Glutamatergic neuron (in vitro differentiated cells): Measurements from ENCODE around the gene TGM2. TPM values are rescaled to one million over a fixed set of nuclear protein-coding genes. Genes with fewer than 3 reads are reported as not detected.

Source experiments
- DNase-seq: peaks from one replicate; pipeline ENCODE4 v3.0.0; 2022
- H3K27ac Mint-ChIP-seq: one replicate; pipeline ENCODE4 v1.8.0; 2020; ENCODE audit warnings: mild to moderate bottlenecking, mixed read lengths, inconsistent platforms; ENCODE audit not compliant: unreplicated experiment
- H3K27me3 Mint-ChIP-seq: one replicate; pipeline ENCODE4 v1.8.0; 2020; ENCODE audit warnings: mild to moderate bottlenecking, moderate library complexity, mixed read lengths, inconsistent platforms; ENCODE audit not compliant: unreplicated experiment
- H3K36me3 Mint-ChIP-seq: one replicate; pipeline ENCODE4 v1.8.0; 2020; ENCODE audit warnings: mild to moderate bottlenecking, mixed read lengths, inconsistent platforms; ENCODE audit not compliant: unreplicated experiment
- H3K4me1 Mint-ChIP-seq: one replicate; pipeline ENCODE4 v1.8.0; 2020; ENCODE audit warnings: mild to moderate bottlenecking, low read depth, mixed read lengths, inconsistent platforms; ENCODE audit not compliant: unreplicated experiment
- H3K4me3 Mint-ChIP-seq: one replicate; pipeline ENCODE4 v1.8.0; 2020; ENCODE audit warnings: mild to moderate bottlenecking, mixed read lengths, inconsistent platforms; ENCODE audit not compliant: unreplicated experiment
- H3K9me3 Mint-ChIP-seq: one replicate; pipeline ENCODE4 v1.8.0; 2020; ENCODE audit warnings: mild to moderate bottlenecking, moderate library complexity, mixed read lengths, inconsistent platforms; ENCODE audit not compliant: unreplicated experiment
- total RNA-seq: library from RNA; stranded (reverse); fragmentation: NEBNext Ultra II Directional; extraction: Animal tissue kit (Norgen Biotek cat#: 25700); gene quantifications from one replicate; pipeline ENCODE4 v1.2.1, GENCODE V29; 2021; ENCODE audit not compliant: unreplicated experiment
- TF ChIP-seq, protein P1 (sequence below): fragments of 200-600 bp; sonication (generic); IDR thresholded peaks from one replicate; pipeline ENCODE4 v1.5.0; 2021; ENCODE audit not compliant: partially characterized antibody, unreplicated experiment

Gene TGM2
- total RNA-seq, 1 donor from 2014 or later: not detected

DNA sequence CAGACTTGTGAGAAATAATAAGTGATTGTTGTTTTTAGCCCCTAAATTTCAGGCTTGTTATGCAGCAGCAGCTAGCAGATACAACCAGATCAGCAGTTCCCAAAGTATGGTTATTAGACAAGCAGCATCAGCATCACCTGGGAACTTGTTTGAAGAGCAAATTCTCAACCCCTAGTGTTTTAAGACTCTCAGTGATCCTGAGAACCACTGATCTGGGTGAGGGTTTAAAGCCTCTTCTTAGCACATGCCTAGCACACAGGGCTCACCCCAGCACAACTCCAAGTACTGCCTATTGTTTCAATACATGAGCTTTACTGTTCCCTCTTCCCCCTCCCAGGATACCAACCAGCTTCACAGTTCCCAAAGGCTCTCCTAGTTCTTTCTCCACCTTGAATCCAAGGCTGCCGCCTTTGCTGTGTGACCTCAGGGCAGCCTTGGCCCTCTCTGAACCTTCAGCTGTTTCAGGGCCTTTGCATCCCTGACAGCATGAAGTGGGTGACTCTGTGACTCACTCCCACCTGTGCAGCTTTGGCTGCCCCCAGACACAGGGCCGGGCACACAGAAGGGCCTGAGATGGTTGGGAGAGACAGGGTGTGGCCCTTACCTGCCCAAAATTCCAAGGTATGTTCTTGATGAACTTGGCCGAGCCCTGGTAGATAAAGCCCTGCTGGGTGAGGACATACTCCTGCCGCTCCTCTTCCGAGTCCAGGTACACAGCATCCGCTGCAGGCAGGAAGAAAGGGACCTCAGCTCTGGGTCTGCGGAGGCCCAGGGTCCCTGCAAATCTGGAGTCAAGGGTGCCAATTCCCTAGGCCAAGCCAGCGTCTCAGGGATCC, 14.5 kb downstream of the TGM2 start:
- Mint-ChIP-seq H3K27me3 (peaks cover 2% of the 10 kb centered on the region), H3K36me3 (no peaks in the 10 kb centered on the region), H3K27ac (no peak overlapping the region), H3K9me3 (peaks cover 2% of the 10 kb centered on the region), H3K4me1 (peaks cover 9% of the 10 kb centered on the region), H3K4me3 (no peak overlapping the region)
- TF ChIP-seq, protein P1, sequence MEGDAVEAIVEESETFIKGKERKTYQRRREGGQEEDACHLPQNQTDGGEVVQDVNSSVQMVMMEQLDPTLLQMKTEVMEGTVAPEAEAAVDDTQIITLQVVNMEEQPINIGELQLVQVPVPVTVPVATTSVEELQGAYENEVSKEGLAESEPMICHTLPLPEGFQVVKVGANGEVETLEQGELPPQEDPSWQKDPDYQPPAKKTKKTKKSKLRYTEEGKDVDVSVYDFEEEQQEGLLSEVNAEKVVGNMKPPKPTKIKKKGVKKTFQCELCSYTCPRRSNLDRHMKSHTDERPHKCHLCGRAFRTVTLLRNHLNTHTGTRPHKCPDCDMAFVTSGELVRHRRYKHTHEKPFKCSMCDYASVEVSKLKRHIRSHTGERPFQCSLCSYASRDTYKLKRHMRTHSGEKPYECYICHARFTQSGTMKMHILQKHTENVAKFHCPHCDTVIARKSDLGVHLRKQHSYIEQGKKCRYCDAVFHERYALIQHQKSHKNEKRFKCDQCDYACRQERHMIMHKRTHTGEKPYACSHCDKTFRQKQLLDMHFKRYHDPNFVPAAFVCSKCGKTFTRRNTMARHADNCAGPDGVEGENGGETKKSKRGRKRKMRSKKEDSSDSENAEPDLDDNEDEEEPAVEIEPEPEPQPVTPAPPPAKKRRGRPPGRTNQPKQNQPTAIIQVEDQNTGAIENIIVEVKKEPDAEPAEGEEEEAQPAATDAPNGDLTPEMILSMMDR: no peak
- no peak for DNase-seq

DNA sequence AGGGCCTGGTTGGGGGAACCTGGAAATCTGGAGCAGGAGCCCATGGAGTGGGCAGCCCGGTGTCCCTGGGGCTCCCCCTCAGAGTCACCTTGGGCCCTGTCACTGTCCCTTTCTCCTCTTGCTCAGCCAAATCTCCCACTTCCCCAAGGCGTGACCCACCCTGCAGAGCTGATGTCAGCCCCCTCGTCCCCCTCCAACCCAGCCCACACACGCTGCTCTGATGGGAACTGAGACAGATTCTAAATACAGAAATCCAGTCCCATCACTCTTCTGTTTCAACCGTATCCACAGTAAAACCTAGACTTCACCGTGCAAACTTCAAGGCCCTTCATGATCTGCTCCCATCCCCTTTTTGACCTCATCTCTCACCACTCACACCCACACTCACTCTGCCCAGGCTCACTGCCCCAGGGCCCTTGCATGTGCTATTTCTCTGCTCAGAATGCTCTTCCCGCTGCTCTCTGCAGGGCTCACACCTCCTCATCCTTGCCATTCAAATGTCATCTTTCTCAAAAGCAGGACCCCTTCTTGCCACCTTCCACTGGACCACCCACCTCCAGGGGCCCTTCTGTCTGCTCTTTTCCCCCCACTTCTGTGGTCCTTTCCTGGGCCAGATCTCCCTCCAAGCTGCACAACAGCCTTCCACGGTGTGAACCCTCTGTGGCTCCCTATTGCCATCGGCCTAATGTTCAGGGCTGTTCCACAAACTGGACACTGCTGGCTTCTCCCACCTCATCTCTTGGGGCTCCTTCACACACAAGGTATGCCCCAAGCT, 16.6 kb downstream of the TGM2 start:
- peaks cover 2% of the 10 kb centered on the region for H3K27me3 Mint-ChIP-seq
- no peaks in the 10 kb centered on the region for H3K9me3 Mint-ChIP-seq
- H3K36me3 Mint-ChIP-seq: no peaks in the 10 kb centered on the region
- peaks cover 11% of the 10 kb centered on the region for H3K4me1 Mint-ChIP-seq
- TF ChIP-seq, protein P1: no peak
- no peak overlapping the region for H3K4me3 Mint-ChIP-seq
- no peak overlapping the region for H3K27ac Mint-ChIP-seq
- no peak for DNase-seq

DNA sequence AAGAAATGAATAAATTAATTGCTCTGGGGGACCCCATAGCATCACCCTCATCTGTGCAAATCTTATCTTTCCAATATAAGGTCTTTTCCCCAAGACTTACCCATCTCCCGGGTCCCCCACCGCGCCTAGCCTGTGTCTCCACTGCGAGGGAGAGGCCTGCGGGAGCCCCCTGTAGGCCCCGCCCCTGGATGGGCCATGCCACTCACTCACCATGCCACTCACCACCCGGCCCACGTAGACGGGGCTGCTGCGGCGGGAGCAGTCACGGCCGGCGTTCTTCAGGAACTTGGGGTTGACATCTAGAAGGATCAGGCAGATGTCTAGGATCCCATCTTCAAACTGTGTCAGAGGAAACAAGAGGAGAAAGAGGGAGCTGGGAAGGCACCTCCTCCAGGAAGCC, 17.3 kb downstream of the TGM2 start:
- H3K4me3 Mint-ChIP-seq: no peak overlapping the region
- H3K9me3 Mint-ChIP-seq: no peaks in the 10 kb centered on the region
- H3K27ac Mint-ChIP-seq: no peak overlapping the region
- TF ChIP-seq, protein P1: no peak
- no peak for DNase-seq
- peaks cover 2% of the 10 kb centered on the region for H3K27me3 Mint-ChIP-seq
- H3K4me1 Mint-ChIP-seq: peaks cover 14% of the 10 kb centered on the region
- H3K36me3 Mint-ChIP-seq: no peaks in the 10 kb centered on the region

DNA sequence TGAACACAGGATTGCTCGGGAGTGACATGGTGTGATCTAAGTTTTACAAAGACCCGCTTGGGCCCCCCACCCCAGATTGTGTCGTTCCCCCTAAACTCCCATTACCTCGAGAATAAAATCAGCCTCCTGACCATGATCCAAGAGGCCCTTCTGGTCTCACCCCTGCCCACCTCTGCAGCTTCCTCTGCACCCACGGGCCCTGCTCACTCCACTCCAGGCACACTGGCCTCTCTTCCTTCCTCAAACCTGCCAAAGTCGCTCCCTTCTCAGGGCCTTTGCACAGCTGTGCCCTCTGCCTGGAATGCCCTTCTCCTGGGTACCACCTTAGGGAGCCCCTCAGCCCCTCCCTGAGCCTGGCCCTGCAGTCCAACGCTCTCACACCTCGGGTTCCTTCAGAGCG, 17.9 kb downstream of the TGM2 start:
- Mint-ChIP-seq H3K9me3 (no peaks in the 10 kb centered on the region), H3K27ac (no peak overlapping the region), H3K4me3 (no peak overlapping the region), H3K27me3 (peaks cover 2% of the 10 kb centered on the region), H3K4me1 (peaks cover 14% of the 10 kb centered on the region), H3K36me3 (no peaks in the 10 kb centered on the region)
- no peak for DNase-seq
- TF ChIP-seq, protein P1: no peak

DNA sequence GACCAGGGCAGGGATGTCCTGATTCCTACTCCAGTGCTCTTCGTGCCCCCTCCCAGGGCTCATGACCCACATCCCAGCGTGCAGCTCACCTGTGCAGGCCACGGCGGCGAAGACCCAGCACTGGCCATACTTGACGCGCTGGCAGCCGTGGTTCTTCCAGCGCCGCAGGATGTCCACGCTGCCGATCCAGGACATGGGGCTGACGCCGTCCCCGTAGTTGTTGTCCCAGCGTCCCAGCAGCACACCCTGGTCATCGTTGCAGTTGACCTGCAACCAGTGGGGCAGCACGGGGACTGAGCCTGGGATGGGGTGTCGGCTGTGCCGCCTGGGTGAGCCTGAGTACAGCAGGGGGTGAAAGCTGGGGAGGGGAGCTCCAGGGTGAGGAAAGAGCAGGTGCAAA, 18.4 kb downstream of the TGM2 start:
- Mint-ChIP-seq H3K27ac (no peak overlapping the region), H3K4me3 (no peak overlapping the region), H3K36me3 (no peaks in the 10 kb centered on the region), H3K27me3 (peaks cover 2% of the 10 kb centered on the region), H3K4me1 (peaks cover 10% of the 10 kb centered on the region), H3K9me3 (no peaks in the 10 kb centered on the region)
- no peak for DNase-seq
- TF ChIP-seq, protein P1: no peak
